COLO668 (cell line): ENCODE data around the gene QRICH1.
A peak's percentile ranks its signal among the peaks of the same experiment; 100 is the strongest.

Source experiments
- DNase-seq: peaks from one replicate; lab custom pipeline; 2025; ENCODE audit not compliant: unreplicated experiment; lab: John Stamatoyannopoulos, UW

The QRICH1 gene

GRCh38 chr3:49035281-49035680 is 58.6 kb downstream of the QRICH1 start:
- no peak for DNase-seq

GRCh38 chr3:49034650-49035049 is 59.2 kb downstream of the QRICH1 start:
- no peak for DNase-seq

GRCh38 chr3:49032646-49033304 is 61.1 kb downstream of the QRICH1 start:
- no peak for DNase-seq

- DNase-seq, result no peak
These were observed 63.5 kb downstream of the QRICH1 start for GRCh38 chr3:49030321-49030720.

DNA sequence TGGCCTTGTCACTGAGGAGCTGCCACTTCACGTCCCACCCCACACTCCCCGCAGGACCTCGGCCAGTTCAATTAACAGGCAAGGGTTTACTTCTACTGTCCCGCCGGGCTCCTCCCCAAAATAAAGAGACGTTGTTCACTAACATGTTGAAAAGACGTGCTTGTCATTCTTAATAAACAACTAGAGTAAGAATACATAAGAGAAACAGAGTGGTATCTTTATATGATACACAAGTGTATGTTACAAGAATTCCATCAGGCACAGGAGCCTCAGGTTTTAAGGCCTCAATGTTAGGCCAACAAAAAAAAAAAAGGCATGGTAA is 64.3 kb downstream of the QRICH1 start:
- no peak for DNase-seq

- DNase-seq, result peak; percentile 91
These were observed 65.0 kb downstream of the QRICH1 start, which contains the start of gene IMPDH2 for GRCh38 chr3:49028673-49029562. IMPDH2 (minus strand) TSS chr3:49029398; CDS start chr3:49029350, 48 bp downstream.

DNA sequence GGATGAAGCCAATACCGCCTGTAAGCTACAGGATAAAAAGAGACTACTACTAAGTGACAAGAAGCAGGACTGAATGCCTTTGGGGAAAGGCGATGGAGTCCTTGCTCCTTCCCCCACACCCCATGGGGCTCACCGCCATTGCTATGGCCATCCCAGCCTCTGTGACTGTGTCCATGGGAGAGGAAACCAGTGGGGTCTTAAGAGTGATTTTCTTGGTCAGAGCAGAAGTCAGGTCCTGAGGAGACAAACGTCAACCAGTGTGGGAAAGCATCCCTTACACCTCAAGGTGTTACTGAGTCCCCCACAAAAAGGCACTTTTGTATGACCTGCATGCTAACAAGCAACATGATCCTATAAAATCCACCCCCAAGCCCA is 65.6 kb downstream of the QRICH1 start:
- DNase-seq, result no peak

DNA sequence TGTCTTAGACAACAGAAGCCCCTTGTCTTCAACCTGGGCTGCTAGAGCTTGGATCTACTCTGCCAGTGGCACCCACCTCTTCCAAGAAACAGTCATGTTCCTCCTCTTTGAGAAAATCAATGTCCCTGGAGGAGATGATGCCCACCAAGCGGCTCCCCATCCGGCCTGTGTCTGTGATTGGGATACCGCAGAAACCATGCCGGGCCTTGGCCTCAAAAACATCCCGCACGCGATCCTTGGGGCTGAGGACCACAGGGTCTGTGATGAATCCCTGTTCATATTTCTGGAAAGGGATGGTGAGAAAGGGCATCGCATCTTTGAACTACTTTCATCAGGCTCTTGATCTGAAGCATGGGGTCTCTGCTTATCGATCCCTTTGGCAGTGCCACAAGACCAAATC is 66.2 kb downstream of the QRICH1 start:
- DNase-seq, result no peak

GRCh38 chr3:49026536-49026935 is 67.3 kb downstream of the QRICH1 start:
- no peak for DNase-seq

GRCh38 chr3:49025793-49026520 is 67.9 kb downstream of the QRICH1 start:
- DNase-seq, result no peak

DNA sequence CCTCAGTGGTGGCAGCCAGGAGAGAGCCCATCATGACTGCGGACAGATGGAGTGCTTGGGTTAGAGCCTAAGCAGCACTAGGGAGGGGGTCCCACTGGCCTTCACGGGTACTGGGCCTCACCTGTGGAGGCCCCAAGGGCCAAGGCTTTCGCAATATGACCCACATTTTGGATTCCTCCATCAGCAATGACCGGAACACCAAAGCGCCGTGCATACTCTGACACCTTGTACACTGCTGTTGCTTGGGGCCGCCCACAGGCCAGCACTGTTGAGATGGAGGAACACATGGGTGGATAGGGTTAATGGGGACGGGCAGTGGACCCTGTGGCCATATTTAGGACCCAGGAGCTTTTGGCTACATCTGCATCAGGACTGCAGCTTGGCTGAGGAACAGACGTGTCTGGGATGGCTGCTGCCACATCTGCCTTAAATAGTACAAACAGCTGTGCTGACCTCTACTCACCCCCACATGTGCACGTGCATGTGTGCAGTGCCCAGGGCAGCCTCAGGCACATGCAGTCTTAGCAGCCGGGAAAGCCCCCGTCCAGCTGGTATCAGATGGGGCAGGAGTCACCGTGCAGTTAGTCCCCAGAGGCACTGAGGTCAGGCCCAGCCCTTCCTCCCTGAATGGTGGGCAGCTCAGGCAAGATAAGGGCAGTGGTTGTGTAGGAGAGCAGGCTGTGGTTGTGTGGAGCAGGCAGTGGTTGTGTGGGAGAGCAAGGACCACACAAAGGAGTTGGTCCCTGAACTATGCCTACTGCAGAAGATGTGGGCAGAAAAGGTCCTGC is 68.7 kb downstream of the QRICH1 start:
- no peak for DNase-seq

DNA sequence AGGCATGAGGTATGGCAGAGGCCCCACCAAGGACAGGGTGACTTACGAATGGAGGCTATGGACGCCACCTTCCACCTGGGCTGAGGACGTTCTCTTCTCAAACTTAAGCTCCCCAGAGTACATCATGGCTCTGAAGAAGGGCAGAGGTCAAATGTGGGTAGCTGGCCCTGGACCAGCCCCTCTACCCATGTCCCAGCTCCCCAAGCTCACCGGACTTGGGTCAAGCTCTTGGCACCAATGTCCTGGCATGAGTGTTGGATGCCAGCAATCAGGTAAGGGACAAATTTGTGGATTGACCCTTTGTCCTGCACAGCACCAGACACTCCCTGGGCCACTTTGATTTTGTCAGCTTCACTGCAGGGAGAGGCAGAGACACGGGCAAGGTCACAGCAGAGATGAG is 69.4 kb downstream of the QRICH1 start:
- DNase-seq, result no peak

- DNase-seq, result no peak
These were observed 70.1 kb downstream of the QRICH1 start for GRCh38 chr3:49023775-49024174.

DNA sequence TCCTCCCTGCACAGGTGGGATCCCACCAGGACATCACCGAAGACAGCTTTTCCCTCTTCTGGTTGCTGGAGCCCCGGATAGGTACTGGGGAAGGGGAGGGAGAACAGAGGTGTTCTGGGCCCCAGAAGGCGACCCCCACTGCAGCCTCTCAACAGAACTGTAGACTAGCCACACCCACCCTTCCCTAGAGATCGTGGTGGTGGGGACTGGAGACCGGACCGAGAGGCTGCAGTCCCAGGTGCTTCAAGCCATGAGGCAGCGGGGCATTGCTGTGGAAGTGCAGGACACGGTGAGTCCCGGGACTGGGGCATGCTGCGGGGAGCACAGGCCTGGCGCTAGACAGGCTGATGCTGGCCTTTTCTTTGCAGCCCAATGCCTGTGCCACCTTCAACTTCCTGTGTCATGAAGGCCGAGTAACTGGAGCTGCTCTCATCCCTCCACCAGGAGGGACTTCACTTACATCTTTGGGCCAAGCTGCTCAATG is 71.1 kb downstream of the QRICH1 start:
- DNase-seq, result peak; percentile 11

GRCh38 chr3:49021813-49022687 is 71.8 kb downstream of the QRICH1 start, which contains the start of gene NDUFAF3:
NDUFAF3 (plus strand) TSS chr3:49022121; CDS start chr3:49022145, 24 bp downstream.
- DNase-seq, result peak; percentile 98

DNA sequence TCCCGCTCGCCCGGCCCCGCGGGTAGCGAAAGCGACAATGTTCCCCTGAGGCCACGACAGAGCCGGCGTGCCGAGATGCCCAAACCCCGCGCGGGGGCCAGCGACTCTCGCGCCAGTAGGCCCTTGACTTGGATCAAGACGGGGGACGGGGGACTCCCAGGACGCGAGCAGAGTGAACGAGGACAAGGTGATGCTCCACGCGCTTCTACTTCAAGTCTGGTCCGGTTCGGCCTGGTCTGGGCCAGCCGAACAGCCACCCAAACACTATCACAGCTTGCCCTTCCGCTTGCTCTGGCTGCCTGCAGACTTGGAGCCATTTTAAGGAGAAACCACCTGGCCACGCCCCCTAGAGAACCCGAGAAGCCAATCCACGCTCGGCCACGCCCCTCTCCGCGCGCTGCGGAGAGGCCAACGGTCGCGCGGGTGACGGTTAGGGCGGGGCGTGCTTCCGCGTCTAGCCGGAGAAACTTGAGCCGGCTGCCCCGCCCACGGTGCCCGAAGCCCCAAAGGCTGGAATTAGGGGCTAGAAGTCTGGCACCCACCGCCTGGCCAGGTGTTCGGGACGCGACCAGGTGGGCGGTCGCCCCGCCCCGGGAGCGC is 72.6 kb downstream of the QRICH1 start:
- DNase-seq, result peak; percentile 98

DNA sequence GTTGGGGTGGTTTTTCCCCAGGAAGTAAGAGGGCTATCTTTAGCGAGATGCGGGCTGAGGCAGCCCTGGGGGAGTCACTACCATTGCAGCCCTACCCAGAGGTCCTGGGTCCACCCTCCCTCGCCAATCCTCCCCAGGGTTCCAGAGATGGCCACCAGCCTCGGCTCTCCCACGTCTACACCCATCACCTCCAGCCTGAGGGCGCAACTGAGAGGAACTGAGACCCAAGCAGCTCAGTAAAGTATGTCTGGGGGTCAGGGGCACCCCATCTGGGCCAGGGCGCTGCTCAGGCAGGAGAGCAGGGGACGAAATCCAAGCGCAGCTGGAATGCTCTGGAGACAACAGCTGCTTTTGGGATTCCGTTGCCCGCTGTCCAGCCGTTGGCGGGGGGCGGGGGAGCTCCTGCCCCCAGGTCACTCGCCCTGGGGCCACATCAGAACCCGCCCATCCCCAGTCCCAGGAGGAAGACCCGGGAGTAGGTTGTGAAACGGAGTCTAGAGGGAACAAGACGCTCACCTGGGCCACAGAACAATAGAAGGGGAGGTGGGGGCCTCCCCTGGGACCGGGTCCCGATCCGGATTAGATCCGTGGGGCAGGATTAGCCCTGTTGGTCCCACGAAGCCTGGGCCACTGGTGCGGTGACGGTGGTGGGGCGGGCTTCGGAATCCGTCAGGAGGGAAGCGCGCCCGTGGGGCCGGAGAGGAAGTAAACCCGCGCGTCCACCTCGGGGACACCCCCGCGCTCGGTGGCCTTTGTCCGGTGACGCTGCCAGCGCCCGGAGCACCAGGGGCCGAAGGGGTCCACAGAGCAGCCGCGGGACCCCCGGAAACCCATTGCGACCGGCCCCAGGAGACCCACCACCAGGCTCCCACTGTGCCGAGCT is 73.3 kb downstream of the QRICH1 start:
- peak; percentile 55 for DNase-seq

DNA sequence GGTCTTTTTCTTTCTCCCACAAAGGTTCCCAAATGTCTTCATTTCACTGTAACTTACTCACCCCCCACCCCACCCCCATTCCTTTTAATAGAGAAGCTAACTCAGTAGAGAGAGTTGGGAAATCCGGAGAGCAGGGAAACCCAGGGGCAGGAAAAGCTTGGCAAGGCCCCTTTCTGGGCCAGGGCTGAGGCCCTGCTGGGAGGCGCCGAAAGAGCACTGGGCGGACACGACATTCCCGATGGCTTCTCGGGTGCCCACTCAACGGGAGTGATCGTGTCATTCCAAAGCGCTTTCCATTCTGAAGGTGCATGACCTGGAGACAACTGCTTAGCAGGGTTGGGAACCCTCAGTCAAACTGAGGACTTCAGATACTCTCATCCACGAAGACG is 73.9 kb downstream of the QRICH1 start:
- peak; percentile 39 for DNase-seq

DNA sequence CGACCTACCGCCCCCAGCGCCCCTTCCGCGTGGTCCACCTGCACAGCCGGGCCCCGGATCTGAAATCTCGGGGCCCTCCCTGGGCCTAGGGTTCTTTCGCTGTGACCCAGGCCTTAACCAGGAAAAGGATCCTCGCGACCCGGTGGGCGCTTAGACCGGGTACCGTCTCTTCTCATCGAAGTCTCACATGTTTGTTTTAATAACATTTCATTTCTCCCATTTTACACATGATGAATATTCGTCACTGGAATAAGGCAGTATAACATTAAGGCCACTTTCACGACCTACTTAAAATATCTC is 75.2 kb downstream of the QRICH1 start:
- no peak for DNase-seq
